Gastrocnemius medialis (tissue), 4 donors: ENCODE data around the gene GOLGA6L7.
"Not testable (repeated sequence)": the region's sequence is repeated elsewhere in the genome, so short reads cannot be mapped to it uniquely, and the experiment has no call there.

Source experiments
- CTCF ChIP-seq, 5 experiments: fragments of 450-650 bp in 3 of 5; fragments of 200-600 bp in 2 of 5; sonication (generic) in 2 of 5; IDR thresholded peaks in 4 of 5; conservative IDR thresholded peaks in 1 of 5; 1 replicate in 4 of 5; 2 replicates in 1 of 5; pipeline ENCODE4 v1.5.1; 2016 to 2019; ENCODE audit warnings: antibody characterized with exemption in 5 of 5, mild to moderate bottlenecking in 3 of 5, moderate library complexity in 3 of 5
- POLR2A ChIP-seq, 2 donors: fragments of 450-650 bp; IDR thresholded peaks; one replicate each; pipeline ENCODE4 v1.6.1; 2017; ENCODE audit warnings: antibody characterized with exemption in 2 of 2, mild to moderate bottlenecking in 2 of 2, moderate library complexity in 2 of 2

DNA sequence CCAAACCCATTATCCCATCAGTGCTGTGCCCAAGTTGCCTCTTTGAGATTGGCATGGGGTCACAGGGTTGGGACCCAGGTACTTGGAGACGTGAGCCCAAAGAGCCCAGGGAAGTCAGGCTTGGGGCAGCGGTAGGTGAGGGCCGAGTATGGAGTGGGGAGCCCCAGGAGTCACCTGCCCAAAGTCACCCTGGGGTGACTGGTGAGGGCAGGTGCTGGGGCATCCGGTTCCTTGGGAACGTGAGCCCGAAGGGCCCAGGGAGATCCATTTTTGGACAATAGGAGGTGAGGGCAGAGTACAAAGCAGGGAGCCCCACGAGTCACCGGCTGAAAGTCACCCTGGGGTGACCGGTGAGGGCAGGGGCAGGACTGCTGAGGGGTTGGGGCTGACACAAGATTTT lies 485 bp downstream of the GOLGA6L7 start:
- TF ChIP-seq CTCF (IDR thresholded peaks at IDR 0.05 in 4 of 5, conservative IDR thresholded peaks at IDR 0.05 in 1 of 5); POLR2A (IDR thresholded peaks at IDR 0.05): not testable (repeated sequence)
